GM23338 (cell line): ENCODE results near the gene SAA2. TPM values are rescaled to one million over a fixed set of nuclear protein-coding genes. Genes with fewer than 3 reads are reported as not detected.

ENCODE experiments used
- ATAC-seq: fragments of 200-7000 bp; cut with Tn5 transposase; 3 replicates; pipeline ENCODE4 v1.9.1; 2020
- DNase-seq: peaks from one replicate; pipeline ENCODE4 v3.0.0-alpha.2; 2015; ENCODE audit warnings: low spot score
- H2AFZ ChIP-seq: fragments of 200-600 bp; sonication (generic); 2 replicates; pipeline ENCODE4 v1.8.0; 2016; ENCODE audit warnings: antibody characterized with exemption, mild to moderate bottlenecking, moderate library complexity
- H3F3A ChIP-seq: fragments of 200-600 bp; sonication (generic); replicated peaks from 2 replicates; pipeline ENCODE4 v1.8.0; 2017; ENCODE audit warnings: antibody characterized with exemption, mixed run types, low read depth
- H3K27ac ChIP-seq: fragments of 200-600 bp; sonication (generic); 2 replicates; pipeline ENCODE4 v1.6.1; 2016; ENCODE audit warnings: low read depth
- H3K27me3 ChIP-seq: fragments of 200-600 bp; sonication (generic); 2 replicates; pipeline ENCODE4 v1.8.0; 2016; ENCODE audit warnings: mild to moderate bottlenecking, mixed run types, moderate library complexity; ENCODE audit not compliant: insufficient read depth
- H3K36me3 ChIP-seq: fragments of 200-600 bp; sonication (generic); 2 replicates; pipeline ENCODE4 v1.8.0; 2016; ENCODE audit warnings: mild to moderate bottlenecking; ENCODE audit not compliant: insufficient read depth
- H3K4me1 ChIP-seq: fragments of 200-600 bp; sonication (generic); 2 replicates; pipeline ENCODE4 v1.8.0; 2016; ENCODE audit warnings: mild to moderate bottlenecking, moderate library complexity; ENCODE audit not compliant: insufficient read depth
- H3K4me2 ChIP-seq: fragments of 200-600 bp; sonication (generic); 2 replicates; pipeline ENCODE4 v1.7.1; 2017; ENCODE audit warnings: mixed run types
- H3K4me3 ChIP-seq: fragments of 200-600 bp; sonication (generic); 2 replicates; pipeline ENCODE4 v1.6.1; 2016; ENCODE audit warnings: mixed run types
- H3K79me2 ChIP-seq: fragments of 200-600 bp; sonication (generic); replicated peaks from 2 replicates; pipeline ENCODE4 v1.8.0; 2017; ENCODE audit warnings: mild to moderate bottlenecking; ENCODE audit not compliant: insufficient read depth
- H3K9me2 ChIP-seq: fragments of 200-600 bp; sonication (generic); 2 replicates; pipeline ENCODE4 v1.8.0; 2017; ENCODE audit not compliant: insufficient read depth
- H4K20me1 ChIP-seq: fragments of 200-600 bp; sonication (generic); replicated peaks from 2 replicates; pipeline ENCODE4 v1.8.0; 2017; ENCODE audit warnings: mild to moderate bottlenecking; ENCODE audit not compliant: insufficient read depth
- H3K27ac Mint-ChIP-seq: 2 replicates; pipeline ENCODE4 v1.8.0; 2020; ENCODE audit warnings: inconsistent platforms, mild to moderate bottlenecking, moderate library complexity, mixed read lengths
- H3K27me3 Mint-ChIP-seq: 3 replicates; pipeline ENCODE4 v1.8.0; 2022; ENCODE audit warnings: low read depth, mild to moderate bottlenecking, moderate library complexity, mixed read lengths, inconsistent platforms; ENCODE audit not compliant: insufficient read depth, poor library complexity
- H3K36me3 Mint-ChIP-seq: 3 replicates; pipeline ENCODE4 v1.8.0; 2021; ENCODE audit warnings: low read depth, mild to moderate bottlenecking, inconsistent platforms, moderate library complexity, mixed read lengths
- H3K4me1 Mint-ChIP-seq: 3 replicates; pipeline ENCODE4 v1.8.0; 2020; ENCODE audit warnings: mild to moderate bottlenecking, inconsistent platforms, mixed read lengths
- H3K4me3 Mint-ChIP-seq: 3 replicates; pipeline ENCODE4 v1.8.0; 2021; ENCODE audit warnings: moderate library complexity, mild to moderate bottlenecking, inconsistent platforms, mixed read lengths
- H3K9me3 Mint-ChIP-seq: 3 replicates; pipeline ENCODE4 v1.8.0; 2020; ENCODE audit warnings: moderate library complexity, mild to moderate bottlenecking, inconsistent platforms, mixed read lengths
- CTCF ChIP-seq, 2 experiments: fragments of 200-600 bp in 1 of 2; sonication (generic) in 1 of 2; conservative IDR thresholded peaks; 2 replicates each; pipeline versions ENCODE4 v1.5.1 to v1.6.1; 2016 to 2017; ENCODE audit warnings: antibody characterized with exemption in 2 of 2, low read depth in 2 of 2, mild to moderate bottlenecking in 2 of 2, moderate library complexity in 1 of 2
- ETS1 ChIP-seq: IDR thresholded peaks from 2 replicates; pipeline ENCODE4 v1.6.1; 2016; ENCODE audit warnings: antibody characterized with exemption
- EZH2 ChIP-seq: fragments of 200-600 bp; sonication (generic); IDR thresholded peaks from one replicate; pipeline ENCODE4 v1.8.0; 2017; ENCODE audit warnings: antibody characterized with exemption, mild to moderate bottlenecking, low read depth; ENCODE audit not compliant: unreplicated experiment
- EZH2phosphoT487 ChIP-seq: fragments of 200-600 bp; sonication (generic); IDR thresholded peaks from one replicate; pipeline ENCODE4 v1.8.1; 2018; ENCODE audit warnings: antibody characterized with exemption; ENCODE audit not compliant: unreplicated experiment
- JUNB ChIP-seq: IDR thresholded peaks from one replicate; pipeline ENCODE4 v1.6.1; 2016; ENCODE audit warnings: antibody characterized with exemption; ENCODE audit not compliant: unreplicated experiment
- NANOG ChIP-seq: IDR thresholded peaks from 2 replicates; pipeline ENCODE4 v1.6.1; 2016; ENCODE audit warnings: antibody characterized with exemption, borderline replicate concordance
- POLR2AphosphoS5 ChIP-seq: IDR thresholded peaks from 2 replicates; pipeline ENCODE4 v1.6.1; 2016; ENCODE audit warnings: antibody characterized with exemption, low read depth
- STAT1 ChIP-seq: IDR thresholded peaks from one replicate; pipeline ENCODE4 v1.6.1; 2016; ENCODE audit warnings: antibody characterized with exemption; ENCODE audit not compliant: unreplicated experiment
- ZNF331 ChIP-seq: fragments of 250-450 bp; sonication (Bioruptor Pico); IDR thresholded peaks from 2 replicates; pipeline ENCODE4 v1.5.0; 2020; ENCODE audit warnings: low read depth, mild to moderate bottlenecking, moderate library complexity
- ZNF462 ChIP-seq: fragments of 250-450 bp; sonication (Bioruptor Pico); IDR thresholded peaks from 2 replicates; pipeline ENCODE4 v1.5.0; 2020; ENCODE audit warnings: mild to moderate bottlenecking, moderate library complexity
- polyA plus RNA-seq: library from polyadenylated mRNA; unstranded; fragments of >200 nt; fragmentation: Nextera tagmentation; extraction: Ambion mirVana; gene quantifications from 2 replicates; pipeline ENCODE4 v1.2.1, GENCODE V29; 2016
- total RNA-seq: library from RNA; depleted of rRNA; stranded (reverse); fragments of >200 nt; shearing (Covaris generic); gene quantifications from 2 replicates; pipeline ENCODE4 v1.2.3, GENCODE V29; 2014

The SAA2 gene
- total and polyA plus RNA-seq, 2 experiments from 2014 or later = not detected

DNA sequence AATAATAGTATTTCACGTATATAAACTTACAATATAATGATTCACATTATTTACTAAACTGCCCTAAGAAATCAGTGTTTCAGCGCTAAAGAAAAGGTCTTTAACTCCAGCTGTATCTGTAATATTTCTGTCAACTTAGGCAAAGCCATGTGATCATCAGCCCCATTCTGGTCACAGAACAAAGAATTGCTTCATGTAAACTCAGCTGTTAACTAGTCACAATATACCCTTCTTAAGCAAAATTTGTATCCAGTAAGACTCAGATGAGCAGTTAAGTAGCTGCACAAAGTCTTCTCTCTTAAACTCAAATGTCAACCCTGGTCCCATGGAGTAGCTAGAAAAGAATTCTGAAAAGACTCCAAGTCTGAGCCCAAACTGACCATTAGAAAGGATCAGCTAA is 46.8 kb upstream of the SAA2 start:
- Histone ChIP-seq H3K4me3 (no peak overlapping the region), H3K4me2 (no peak overlapping the region), H3K36me3 (peaks cover 65% of the 10 kb centered on the region), H3K9me2 (no peaks in the 10 kb centered on the region), H3K27ac (no peak overlapping the region), H3K79me2 (no peaks in the 10 kb centered on the region), H3K4me1 (no peaks in the 10 kb centered on the region), H4K20me1 (peaks cover 3% of the 10 kb centered on the region), H2AFZ (no peak overlapping the region), H3F3A (no peaks in the 10 kb centered on the region), H3K27me3 (no peaks in the 10 kb centered on the region)
- no peak overlapping the region for H3K4me3 Mint-ChIP-seq
- ATAC-seq (no peak), DNase-seq (no peak)
- no peaks in the 10 kb centered on the region for H3K9me3 Mint-ChIP-seq
- no peaks in the 10 kb centered on the region for H3K27me3 Mint-ChIP-seq
- no peaks in the 10 kb centered on the region for H3K4me1 Mint-ChIP-seq
- H3K27ac Mint-ChIP-seq = no peak overlapping the region
- H3K36me3 Mint-ChIP-seq = peaks cover 82% of the 10 kb centered on the region
- no peak for TF ChIP-seq ZNF331 (CRISPR knock-in tag)
- no peak for TF ChIP-seq JUNB
- no peak for TF ChIP-seq EZH2
- no peak for TF ChIP-seq ETS1

GRCh38 chr11:18294862-18295261 is 46.4 kb upstream of the SAA2 start:
- no peaks in the 10 kb centered on the region for H3K79me2 ChIP-seq
- TF ChIP-seq ZNF331 (CRISPR knock-in tag) (no peak), STAT1 (no peak), ZNF462 (CRISPR knock-in tag) (no peak), EZH2phosphoT487 (no peak), JUNB (no peak), POLR2AphosphoS5 (no peak), NANOG (no peak), CTCF (conservative IDR thresholded peaks at IDR 0.05; ENCODE audit: low read depth in 2 of 2) (no peak)
- H3K4me3 ChIP-seq = no peak overlapping the region
- Mint-ChIP-seq H3K9me3 (no peaks in the 10 kb centered on the region), H3K4me3 (no peak overlapping the region), H3K27me3 (no peaks in the 10 kb centered on the region), H3K4me1 (no peaks in the 10 kb centered on the region), H3K27ac (no peak overlapping the region), H3K36me3 (peaks cover 83% of the 10 kb centered on the region)
- peaks cover 65% of the 10 kb centered on the region for H3K36me3 ChIP-seq
- DNase-seq (no peak), ATAC-seq (no peak)
- no peaks in the 10 kb centered on the region for H3K9me2 ChIP-seq
- H3K4me1 ChIP-seq = no peaks in the 10 kb centered on the region
- H3K4me2 ChIP-seq = no peak overlapping the region
- no peaks in the 10 kb centered on the region for H3F3A ChIP-seq
- no peak overlapping the region for H3K27ac ChIP-seq
- H3K27me3 ChIP-seq = no peaks in the 10 kb centered on the region
- H4K20me1 ChIP-seq = peaks cover 3% of the 10 kb centered on the region
- H2AFZ ChIP-seq = no peak overlapping the region
